Gastrocnemius medialis (tissue), 4 donors: ENCODE results near the gene MYO9A. TPM values are rescaled to one million over a fixed set of nuclear protein-coding genes. Genes with fewer than 3 reads are reported as not detected.
"Not testable (repeated sequence)": the region's sequence is repeated elsewhere in the genome, so short reads cannot be mapped to it uniquely, and the experiment has no call there.

Source experiments
- ATAC-seq, 2 donors: fragments of 150-250 bp; one replicate each; pipeline ENCODE4 v1.9.1; 2016
- DNase-seq, 2 donors: peaks; one replicate each; pipeline ENCODE4 v3.0.0-alpha.2; 2019
- H3K27ac ChIP-seq, 4 donors: fragments of 200-600 bp; sonication (generic); 1 replicate in 1 of 4; 2 replicates in 3 of 4; pipeline ENCODE4 v1.5.1; 2016 to 2018; ENCODE audit warnings: mild to moderate bottlenecking in 2 of 4, moderate library complexity in 1 of 4
- H3K27me3 ChIP-seq, 3 donors: fragments of 200-600 bp; sonication (generic) in 2 of 3; 1 replicate in 1 of 3; 2 replicates in 2 of 3; pipeline versions ENCODE4 v1.5.1 to v1.6.0; 2016 to 2019; ENCODE audit warnings: mild to moderate bottlenecking in 1 of 3, moderate library complexity in 1 of 3
- H3K36me3 ChIP-seq, 2 donors: fragments of 200-600 bp; sonication (generic) in 1 of 2; one replicate each; pipeline ENCODE4 v1.5.1; 2017 to 2018
- H3K4me1 ChIP-seq, 2 donors: fragments of 200-600 bp; sonication (generic) in 1 of 2; one replicate each; pipeline ENCODE4 v1.5.1; 2016 to 2017; ENCODE audit warnings: mild to moderate bottlenecking in 2 of 2
- H3K4me3 ChIP-seq, 4 donors: fragments of 200-600 bp; sonication (generic) in 3 of 4; 1 replicate in 1 of 4; 2 replicates in 3 of 4; pipeline ENCODE4 v1.5.1; 2016 to 2019; ENCODE audit warnings: mild to moderate bottlenecking in 2 of 4
- H3K9me3 ChIP-seq, 3 donors: fragments of 200-600 bp; sonication (generic) in 2 of 3; 1 replicate in 1 of 3; 2 replicates in 2 of 3; pipeline ENCODE4 v1.5.1; 2016 to 2019
- CTCF ChIP-seq, 5 experiments: fragments of 450-650 bp in 3 of 5; fragments of 200-600 bp in 2 of 5; sonication (generic) in 2 of 5; IDR thresholded peaks in 4 of 5; conservative IDR thresholded peaks in 1 of 5; 1 replicate in 4 of 5; 2 replicates in 1 of 5; pipeline ENCODE4 v1.5.1; 2016 to 2019; ENCODE audit warnings: antibody characterized with exemption in 5 of 5, mild to moderate bottlenecking in 3 of 5, moderate library complexity in 3 of 5
- POLR2A ChIP-seq, 2 donors: fragments of 450-650 bp; IDR thresholded peaks; one replicate each; pipeline ENCODE4 v1.6.1; 2017; ENCODE audit warnings: antibody characterized with exemption in 2 of 2, mild to moderate bottlenecking in 2 of 2, moderate library complexity in 2 of 2
- in situ Hi-C, 4 donors: fragments of 200-750 bp; cut with MboI; loops; one replicate each; pipeline versions ENCODE4 v1.15.0 to v1.8.0; 2017; ENCODE audit warnings: low sequenced_read_pairs in 4 of 4
- intact Hi-C: fragments of 100-400 bp; cut with DNase I; formaldehyde crosslinking; loops from one replicate; pipeline ENCODE4 v1.15.1; 2023; ENCODE audit warnings: low total_unique reads
- total RNA-seq, 4 donors: library from RNA; depleted of rRNA; stranded (reverse); fragments of >200 nt; gene quantifications; one replicate each; pipeline versions ENCODE4 v1.1.0 to v1.2.3, GENCODE V29; 2016

The MYO9A gene
- total RNA-seq, 4 donors from 2014 or later = 21.0 to 40.9 (median 24.2) TPM

- Histone ChIP-seq H3K4me3 (no peak overlapping the region), H3K27me3 (no peaks in the 10 kb centered on the region), H3K36me3 (peaks cover 2 to 28% of the 10 kb centered on the region in 2 donors), H3K27ac (no peak overlapping the region), H3K9me3 (no peaks in the 10 kb centered on the region), H3K4me1 (no peaks in the 10 kb centered on the region)
- in situ Hi-C loops (no loop called here), intact Hi-C loops (no loop called here)
- ATAC-seq (no peak), DNase-seq (no peak)
- no peak for TF ChIP-seq CTCF (IDR thresholded peaks at IDR 0.05 in 4 of 5, conservative IDR thresholded peaks at IDR 0.05 in 1 of 5)
- no peak for TF ChIP-seq POLR2A (IDR thresholded peaks at IDR 0.05)
Observed at GRCh38 chr15:71874245-71874644, 243.7 kb downstream of the MYO9A start.

- H3K36me3 ChIP-seq, intact Hi-C loops, in situ Hi-C loops, H3K9me3 ChIP-seq, H3K27ac ChIP-seq, ATAC-seq, H3K27me3 ChIP-seq, H3K4me3 ChIP-seq, DNase-seq, H3K4me1 ChIP-seq: not testable (repeated sequence)
Observed at GRCh38 chr15:71858232-71858631, 259.7 kb downstream of the MYO9A start.

- no peak overlapping the region for H3K4me3 ChIP-seq
- ATAC-seq = no peak
Observed at GRCh38 chr15:71853543-71853942, 264.4 kb downstream of the MYO9A start.

GRCh38 chr15:71844916-71845315 lies 273.0 kb downstream of the MYO9A start:
- H3K4me1 ChIP-seq = no peaks in the 10 kb centered on the region
- no peaks in the 10 kb centered on the region for H3K9me3 ChIP-seq
- no peak overlapping the region for H3K27ac ChIP-seq
- no peak for DNase-seq
- intact Hi-C loops (no loop called here), in situ Hi-C loops (no loop called here)
- no peak for ATAC-seq
- peaks cover 0 to 61% of the 10 kb centered on the region in 2 donors for H3K36me3 ChIP-seq
- no peak for TF ChIP-seq CTCF (IDR thresholded peaks at IDR 0.05 in 4 of 5, conservative IDR thresholded peaks at IDR 0.05 in 1 of 5)
- TF ChIP-seq POLR2A (IDR thresholded peaks at IDR 0.05) = no peak
- no peaks in the 10 kb centered on the region for H3K27me3 ChIP-seq
- no peak overlapping the region for H3K4me3 ChIP-seq

More at GRCh38 chr15:71853543-71853942, 264.4 kb downstream of the MYO9A start:
- in situ Hi-C loops (no loop called here), intact Hi-C loops (no loop called here)
- DNase-seq = no peak
- no peak overlapping the region for H3K27ac ChIP-seq
- H3K27me3 ChIP-seq = no peaks in the 10 kb centered on the region
- H3K4me1 ChIP-seq = no peaks in the 10 kb centered on the region
- TF ChIP-seq POLR2A (IDR thresholded peaks at IDR 0.05) (no peak), CTCF (IDR thresholded peaks at IDR 0.05 in 4 of 5, conservative IDR thresholded peaks at IDR 0.05 in 1 of 5) (no peak)
- H3K36me3 ChIP-seq = peaks cover 0 to 47% of the 10 kb centered on the region in 2 donors
- no peaks in the 10 kb centered on the region for H3K9me3 ChIP-seq

- Histone ChIP-seq H3K4me3 (no peak overlapping the region), H3K36me3 (peaks cover 0 to 29% of the 10 kb centered on the region in 2 donors), H3K27me3 (no peaks in the 10 kb centered on the region), H3K9me3 (no peaks in the 10 kb centered on the region), H3K4me1 (no peaks in the 10 kb centered on the region), H3K27ac (no peak overlapping the region)
- ATAC-seq (no peak), DNase-seq (no peak)
- in situ Hi-C loops = no loop called here
- TF ChIP-seq POLR2A (IDR thresholded peaks at IDR 0.05) = no peak
- no peak for TF ChIP-seq CTCF (IDR thresholded peaks at IDR 0.05 in 4 of 5, conservative IDR thresholded peaks at IDR 0.05 in 1 of 5)
- intact Hi-C loops = no loop called here
Observed at GRCh38 chr15:71841563-71841962, 276.4 kb downstream of the MYO9A start.
